HPDE6-E6E7 (cell line): ENCODE results near the gene RNF125.
A peak's percentile ranks its signal among the peaks of the same experiment; 100 is the strongest.
"Not testable (repeated sequence)": the region's sequence is repeated elsewhere in the genome, so short reads cannot be mapped to it uniquely, and the experiment has no call there.

Source experiments
- DNase-seq: peaks from one replicate; pipeline ENCODE4 v3.0.0; 2011; ENCODE audit warnings: missing footprints; ENCODE audit errors: extremely low spot score

The RNF125 gene

DNA sequence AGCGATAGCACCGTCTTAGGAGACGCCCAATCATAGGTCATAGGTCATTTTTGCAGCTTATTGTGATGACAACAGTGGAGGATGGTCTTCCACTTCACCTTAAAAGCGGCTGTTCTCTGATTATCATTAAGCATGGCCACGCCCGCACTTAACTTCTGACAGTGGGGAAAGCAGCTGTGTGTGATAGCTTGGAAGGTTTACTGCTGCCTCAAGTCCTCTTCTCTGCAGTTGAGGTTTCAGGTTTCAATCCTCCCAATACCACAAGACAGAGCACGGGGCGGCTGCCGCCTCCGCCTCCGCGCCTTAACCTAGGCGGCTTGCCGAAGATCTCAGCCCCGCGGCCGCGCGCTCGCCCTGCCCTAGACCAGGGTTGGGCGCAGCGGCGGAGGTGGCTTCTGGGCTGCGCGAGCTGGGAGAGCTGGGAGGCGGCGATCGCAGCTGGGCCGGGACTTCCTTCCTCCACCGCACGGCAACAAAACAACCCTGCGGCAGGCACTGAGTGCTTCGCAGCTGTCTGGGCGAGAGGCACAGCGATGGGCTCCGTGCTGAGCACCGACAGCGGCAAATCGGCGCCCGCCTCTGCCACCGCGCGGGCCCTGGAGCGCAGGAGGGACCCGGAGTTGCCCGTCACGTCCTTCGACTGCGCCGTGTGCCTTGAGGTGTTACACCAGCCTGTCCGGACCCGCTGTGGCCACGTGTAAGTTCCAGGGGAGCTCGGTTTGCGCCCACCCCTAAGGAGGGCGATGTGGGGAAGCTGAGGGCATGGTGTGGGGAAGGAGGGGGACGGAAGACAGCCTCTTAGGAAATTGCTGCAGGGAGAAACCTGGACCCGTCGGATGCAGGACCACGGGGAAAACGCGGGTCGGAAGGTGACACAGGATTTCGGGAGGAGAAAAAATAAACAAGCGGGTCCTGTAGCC, at the start of gene RNF125:
Gene RNF125 (plus strand): TSS at position 495 of the 920 bp plus-strand sequence. CDS start 39 bp downstream, at position 534.
- DNase-seq, result peak; percentile 71

DNA sequence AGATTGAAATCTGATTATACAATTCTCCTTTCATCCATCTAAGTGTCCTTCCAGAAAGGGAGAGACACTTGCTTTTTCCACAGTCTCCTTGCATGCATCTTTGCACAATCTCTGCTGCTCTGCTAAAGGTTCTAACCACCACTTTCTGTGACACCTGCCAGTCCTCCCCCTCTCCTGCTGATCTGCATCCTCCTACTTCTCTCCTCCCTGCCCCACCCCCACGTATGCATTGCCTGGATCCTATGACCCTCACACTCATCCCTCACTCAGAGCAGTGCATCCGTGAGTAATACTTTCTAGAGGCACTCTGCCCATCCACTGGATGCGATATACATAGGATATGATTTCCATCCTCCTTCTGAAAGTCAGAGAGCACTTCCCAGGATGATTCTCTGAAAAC, 48.0 kb upstream of the RNF125 start:
- no peak for DNase-seq

DNA sequence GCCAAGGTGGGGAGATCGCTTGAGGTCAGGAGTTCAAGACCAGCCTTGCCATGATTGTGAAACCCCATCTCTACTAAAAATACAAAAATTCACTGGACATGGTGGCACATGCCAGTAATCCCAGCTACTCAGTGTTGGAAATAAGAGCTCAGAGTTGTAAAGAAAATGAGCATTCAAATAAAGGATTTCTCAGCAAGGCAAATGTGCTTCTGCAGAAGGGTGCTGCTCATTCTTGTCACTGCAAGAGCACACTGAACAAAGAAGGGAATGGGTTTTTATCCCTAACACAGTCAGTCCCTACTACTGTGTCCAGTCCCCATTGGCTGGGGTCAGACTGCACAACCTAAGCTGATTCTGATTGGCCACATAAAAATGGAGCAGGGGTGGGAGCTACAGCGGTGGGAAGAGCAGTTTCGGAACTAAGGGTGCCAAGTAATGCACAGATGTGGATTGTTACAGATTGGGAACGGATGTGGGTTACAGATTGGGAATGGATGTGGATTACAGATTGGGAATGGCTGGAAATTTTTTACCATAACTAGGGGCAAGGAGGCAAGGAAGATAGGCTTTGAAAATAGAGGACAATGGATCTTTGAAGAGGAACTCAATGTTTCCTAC, 44.6 kb upstream of the RNF125 start:
- no peak for DNase-seq

DNA sequence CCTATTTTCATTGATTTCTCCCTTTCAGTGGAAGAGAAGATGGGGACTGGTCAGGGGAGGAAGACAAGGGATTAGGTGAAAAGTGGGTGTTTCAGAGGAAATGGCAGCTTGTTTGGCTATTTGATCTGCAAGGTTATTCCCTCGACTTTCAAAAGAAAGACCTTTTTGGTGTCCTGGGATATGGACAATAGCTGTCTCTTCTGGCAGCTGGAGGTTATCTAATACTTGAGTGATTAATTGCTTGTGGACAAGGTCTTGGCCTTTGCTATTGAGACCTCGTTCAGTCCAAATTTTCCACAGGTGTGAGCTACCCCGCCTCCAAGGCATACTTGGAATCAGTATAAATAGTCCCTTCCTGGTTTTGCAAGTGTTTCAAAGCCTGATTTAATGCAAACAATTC, 42.4 kb upstream of the RNF125 start:
- no peak for DNase-seq

- DNase-seq, result no peak
Measured at GRCh38 chr18:31977270-31977872, 41.3 kb upstream of the RNF125 start.

- DNase-seq, result no peak
Measured at GRCh38 chr18:31978616-31979015, 40.0 kb upstream of the RNF125 start.

DNA sequence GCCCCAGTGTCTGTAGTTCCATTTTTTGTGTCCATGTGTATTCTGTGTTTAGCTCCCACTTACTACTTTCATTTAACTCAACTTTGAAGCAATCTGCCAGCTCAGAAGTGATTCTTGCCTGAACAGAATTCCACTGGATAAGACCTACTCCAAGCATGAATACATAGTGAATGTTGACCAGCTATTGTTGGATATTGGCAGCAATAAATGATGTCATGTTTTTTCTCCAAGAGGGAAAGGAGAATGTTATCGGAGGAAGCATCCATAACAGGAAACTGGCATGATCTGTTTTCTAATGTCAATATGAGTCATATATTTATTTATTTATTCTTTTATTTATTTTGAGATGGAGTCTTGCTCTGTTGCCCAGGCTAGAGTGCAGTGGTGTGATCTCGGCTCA, 38.9 kb upstream of the RNF125 start:
- DNase-seq, result no peak

- no peak for DNase-seq
Measured at GRCh38 chr18:31980863-31981262, 37.8 kb upstream of the RNF125 start.

DNA sequence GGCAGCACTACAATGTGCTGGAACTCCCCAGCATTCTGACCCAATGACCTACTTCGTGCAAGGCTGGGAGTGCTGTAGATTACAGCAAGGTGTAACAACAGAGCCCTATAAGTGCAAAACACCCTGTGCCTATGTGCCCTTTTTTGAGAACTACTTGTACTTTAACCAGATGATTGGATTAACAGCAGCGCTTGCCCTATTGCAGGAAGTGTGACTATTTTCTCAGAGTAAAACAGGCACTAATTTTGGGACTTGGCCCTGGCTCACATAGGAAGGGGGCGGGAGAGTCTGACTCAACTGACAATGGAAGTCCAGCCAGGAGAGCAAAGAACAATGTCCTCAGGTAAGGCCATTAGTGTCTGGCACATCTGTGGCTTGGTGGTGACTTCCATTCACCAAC, 35.6 kb upstream of the RNF125 start:
- DNase-seq, result no peak

DNA sequence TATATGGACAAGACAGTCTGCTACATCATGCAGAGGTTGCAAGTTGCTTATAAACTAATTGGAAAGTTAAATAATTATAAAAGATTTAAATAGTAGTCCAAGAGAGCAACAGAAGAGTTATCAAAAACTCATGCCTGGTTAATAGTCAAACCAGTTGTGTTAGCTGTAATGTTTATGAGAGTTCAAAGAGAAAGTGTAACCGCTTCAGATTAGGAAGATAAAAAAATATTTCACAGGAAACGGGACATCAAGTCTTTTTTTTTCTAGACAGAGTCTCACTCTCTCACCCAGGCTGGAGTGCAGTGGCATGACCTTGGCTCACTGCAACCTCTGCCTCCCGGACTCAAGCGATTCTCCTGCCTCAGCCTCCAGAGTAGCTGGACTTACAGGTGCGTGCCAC, 34.6 kb upstream of the RNF125 start:
- no peak for DNase-seq

- no peak for DNase-seq
Measured at GRCh38 chr18:31990823-31991222, 27.8 kb upstream of the RNF125 start.

- DNase-seq, result no peak
Measured at GRCh38 chr18:31996007-31996406, 22.6 kb upstream of the RNF125 start.

- DNase-seq, result no peak
Measured at GRCh38 chr18:31998880-31999412, 19.7 kb upstream of the RNF125 start.

- not testable (repeated sequence) for DNase-seq
Measured at GRCh38 chr18:32001141-32001540, 17.5 kb upstream of the RNF125 start.

DNA sequence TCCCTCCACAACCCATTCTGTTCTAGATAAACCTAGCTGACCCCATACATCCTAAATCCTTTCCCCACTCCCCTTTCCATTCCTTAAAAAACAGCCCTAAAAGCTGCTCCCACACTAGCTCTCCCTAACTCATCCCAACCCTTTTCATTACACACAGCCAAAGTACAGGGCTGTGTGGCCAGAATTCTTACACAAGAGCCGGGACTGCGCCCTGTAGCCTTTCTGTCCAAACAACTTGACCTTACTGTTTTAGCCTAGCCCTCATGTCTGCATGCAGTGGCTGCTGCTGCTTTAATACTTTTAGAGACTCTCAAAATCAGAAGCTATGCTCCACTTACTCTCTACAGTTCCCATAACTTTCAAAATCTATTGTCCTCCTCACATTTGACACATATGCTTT, 14.8 kb upstream of the RNF125 start:
- DNase-seq, result not testable (repeated sequence)

GRCh38 chr18:32010124-32010721, 8.4 kb upstream of the RNF125 start:
- DNase-seq, result no peak

- no peak for DNase-seq
Measured at GRCh38 chr18:32011193-32011592, 7.4 kb upstream of the RNF125 start.

DNA sequence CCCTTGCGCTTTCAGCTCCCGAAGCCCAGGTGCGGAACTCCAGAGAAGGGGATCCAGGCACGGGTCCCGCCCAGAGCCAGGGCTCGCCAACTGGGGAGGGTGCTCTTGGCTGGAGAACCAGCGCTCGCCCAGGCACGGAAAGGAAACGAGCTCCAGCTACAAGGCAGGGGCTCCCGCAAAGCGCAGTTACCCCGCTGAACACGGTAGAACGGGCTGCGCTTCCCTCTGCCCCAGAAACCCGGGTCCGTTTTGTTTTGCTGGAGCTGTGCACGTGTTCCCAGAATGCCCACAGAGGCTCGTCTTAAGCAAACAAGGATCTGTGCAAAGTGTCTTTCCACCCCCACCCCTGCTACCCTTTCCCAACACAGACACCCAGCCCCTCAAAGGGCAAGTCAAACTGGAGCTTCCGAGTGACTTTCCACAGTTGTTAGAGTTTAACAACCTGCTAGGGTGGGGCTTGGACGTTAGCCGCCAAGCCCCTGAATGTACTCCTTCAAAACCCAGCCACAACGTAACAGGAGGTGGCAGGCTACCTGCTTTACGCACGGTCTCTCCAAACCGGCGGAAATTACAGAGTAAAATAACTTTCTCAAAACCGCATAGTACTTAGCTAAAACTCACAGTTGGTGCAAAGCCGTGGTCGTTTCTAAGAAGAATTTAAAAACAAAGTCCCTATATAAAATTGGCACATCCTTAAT, 775 bp downstream of the RNF125 start:
- DNase-seq, result peak; percentile 31

GRCh38 chr18:32019949-32020625, 1.5 kb downstream of the RNF125 start:
- not testable (repeated sequence) for DNase-seq

GRCh38 chr18:32021756-32022564, 3.3 kb downstream of the RNF125 start:
- DNase-seq, result no peak
